NCI-H1694 treated with DMSO at 0.1 percent for 48 hours (cell line): ENCODE data around the gene GLIS1.

ENCODE experiments used
- DNase-seq: peaks from one replicate; lab custom pipeline; 2025; lab: John Stamatoyannopoulos, UW

The GLIS1 gene

GRCh38 chr1:53693773-53694717, 44.9 kb downstream of the GLIS1 start:
- no peak for DNase-seq

GRCh38 chr1:53693339-53693738, 45.6 kb downstream of the GLIS1 start:
- DNase-seq: no peak

GRCh38 chr1:53691326-53691725, 47.6 kb downstream of the GLIS1 start:
- DNase-seq: no peak

- no peak for DNase-seq
Measured at GRCh38 chr1:53690411-53690810, 48.6 kb downstream of the GLIS1 start.

GRCh38 chr1:53689736-53690326, 49.1 kb downstream of the GLIS1 start:
- no peak for DNase-seq

GRCh38 chr1:53689223-53689622, 49.7 kb downstream of the GLIS1 start:
- no peak for DNase-seq

- no peak for DNase-seq
Measured at GRCh38 chr1:53688381-53689102, 50.4 kb downstream of the GLIS1 start.

- DNase-seq: no peak
Measured at GRCh38 chr1:53687901-53688300, 51.1 kb downstream of the GLIS1 start.

GRCh38 chr1:53687426-53687825, 51.5 kb downstream of the GLIS1 start:
- DNase-seq: no peak

GRCh38 chr1:53686965-53687267, 52.0 kb downstream of the GLIS1 start:
- no peak for DNase-seq

- DNase-seq: no peak
Measured at GRCh38 chr1:53686091-53686964, 52.6 kb downstream of the GLIS1 start.

GRCh38 chr1:53685272-53686051, 53.5 kb downstream of the GLIS1 start:
- DNase-seq: peak; percentile 24

- DNase-seq: no peak
Measured at GRCh38 chr1:53684741-53685140, 54.2 kb downstream of the GLIS1 start.

GRCh38 chr1:53683986-53684740, 54.8 kb downstream of the GLIS1 start:
- peak; percentile 44 for DNase-seq

GRCh38 chr1:53682881-53683280, 56.1 kb downstream of the GLIS1 start:
- DNase-seq: no peak

- peak; percentile 97 for DNase-seq
Measured at GRCh38 chr1:53681977-53682685, 56.8 kb downstream of the GLIS1 start.

- peak; percentile 98 for DNase-seq
Measured at GRCh38 chr1:53681351-53681976, 57.5 kb downstream of the GLIS1 start.

GRCh38 chr1:53680868-53681267, 58.1 kb downstream of the GLIS1 start:
- DNase-seq: no peak
